Hepatocyte (in vitro differentiated cells): Measurements from ENCODE around the gene DOK6. TPM values are rescaled to one million over a fixed set of nuclear protein-coding genes. Genes with fewer than 3 reads are reported as not detected.

Experiments
- DNase-seq: peaks from one replicate; pipeline ENCODE4 v3.0.0-alpha.2; 2016; ENCODE audit warnings: low spot score
- H2AFZ ChIP-seq: fragments of 200-600 bp; sonication (generic); 2 replicates; pipeline ENCODE4 v1.6.0; 2016; ENCODE audit warnings: antibody characterized with exemption, mild to moderate bottlenecking
- H3K27ac ChIP-seq: fragments of 200-600 bp; sonication (generic); 2 replicates; pipeline ENCODE4 v1.5.1; 2016; ENCODE audit warnings: mild to moderate bottlenecking
- H3K27me3 ChIP-seq: fragments of 200-600 bp; sonication (generic); 2 replicates; pipeline ENCODE4 v1.6.1; 2016
- H3K36me3 ChIP-seq: fragments of 200-600 bp; sonication (generic); replicated peaks from 2 replicates; pipeline ENCODE4 v1.5.1; 2016; ENCODE audit warnings: low read depth; ENCODE audit not compliant: insufficient read depth
- H3K4me1 ChIP-seq: fragments of 200-600 bp; sonication (generic); 2 replicates; pipeline ENCODE4 v1.5.1; 2016; ENCODE audit warnings: mild to moderate bottlenecking, moderate library complexity; ENCODE audit not compliant: insufficient read depth
- H3K4me2 ChIP-seq: fragments of 200-600 bp; sonication (generic); 2 replicates; pipeline ENCODE4 v1.6.0; 2016
- H3K4me3 ChIP-seq: fragments of 200-600 bp; sonication (generic); 2 replicates; pipeline ENCODE4 v1.5.1; 2016; ENCODE audit warnings: mild to moderate bottlenecking
- H3K79me2 ChIP-seq: fragments of 200-600 bp; sonication (generic); 2 replicates; pipeline ENCODE4 v1.6.0; 2017; ENCODE audit warnings: mild to moderate bottlenecking
- H3K9me2 ChIP-seq: fragments of 200-600 bp; sonication (generic); replicated peaks from 2 replicates; pipeline ENCODE4 v1.6.0; 2017; ENCODE audit warnings: mild to moderate bottlenecking; ENCODE audit not compliant: insufficient read depth
- H3K9me3 ChIP-seq: fragments of 200-600 bp; sonication (generic); 2 replicates; pipeline ENCODE4 v1.5.1; 2016; ENCODE audit warnings: low read depth, mild to moderate bottlenecking
- H4K20me1 ChIP-seq: fragments of 200-600 bp; sonication (generic); 2 replicates; pipeline ENCODE4 v1.6.0; 2016; ENCODE audit warnings: mild to moderate bottlenecking; ENCODE audit not compliant: insufficient read depth, poor library complexity, severe bottlenecking
- CTCF ChIP-seq: fragments of 200-600 bp; sonication (generic); IDR thresholded peaks from 2 replicates; pipeline ENCODE4 v1.5.1; 2016; ENCODE audit warnings: antibody characterized with exemption, mild to moderate bottlenecking; ENCODE audit not compliant: poor library complexity
- EZH2 ChIP-seq: fragments of 200-600 bp; sonication (generic); IDR thresholded peaks from 2 replicates; pipeline ENCODE4 v1.6.1; 2016; ENCODE audit warnings: antibody characterized with exemption, mild to moderate bottlenecking, borderline replicate concordance
- EZH2phosphoT487 ChIP-seq: fragments of 200-600 bp; sonication (generic); IDR thresholded peaks from one replicate; pipeline ENCODE4 v1.6.1; 2018; ENCODE audit warnings: antibody characterized with exemption, mild to moderate bottlenecking, low read depth, moderate library complexity; ENCODE audit not compliant: unreplicated experiment, severe bottlenecking
- WGBS: methylation state at CpG from one replicate; pipeline ENCODE4 v1.1.6; 2016; ENCODE audit warnings: low lambda C conversion rate; ENCODE audit errors: missing lambda C conversion rate; 5-methylcytosine and 5-hydroxymethylcytosine counted together
- polyA plus RNA-seq: library from polyadenylated mRNA; unstranded; fragments of >200 nt; fragmentation: Nextera tagmentation; extraction: Ambion mirVana; gene quantifications from 2 replicates; pipeline ENCODE4 v1.2.1, GENCODE V29; 2016
- total RNA-seq: library from RNA; depleted of rRNA; stranded (reverse); fragments of >200 nt; gene quantifications from 2 replicates; pipeline ENCODE4 v1.2.3, GENCODE V29; 2014

DOK6 gene
- total and polyA plus RNA-seq, 2 experiments from 2014 or later, result 2.6 to 4.0 TPM

GRCh38 chr18:69734536-69734935 is 333.8 kb downstream of the DOK6 start:
- Histone ChIP-seq H3K9me2 (no peaks in the 10 kb centered on the region), H3K4me2 (no peak overlapping the region), H3K9me3 (no peaks in the 10 kb centered on the region), H3K4me1 (no peaks in the 10 kb centered on the region), H4K20me1 (no peaks in the 10 kb centered on the region), H3K4me3 (no peak overlapping the region), H3K27ac (no peak overlapping the region), H3K36me3 (no peaks in the 10 kb centered on the region), H3K27me3 (no peaks in the 10 kb centered on the region), H3K79me2 (no peaks in the 10 kb centered on the region), H2AFZ (no peak overlapping the region)
- WGBS, result 95% methylated on average over 2 of the region's 2 CpGs
- no peak for TF ChIP-seq CTCF
- DNase-seq, result no peak

GRCh38 chr18:69736730-69737129 is 336.0 kb downstream of the DOK6 start:
- TF ChIP-seq EZH2phosphoT487 (no peak), CTCF (no peak), EZH2 (no peak)
- H3K27me3 ChIP-seq, result no peaks in the 10 kb centered on the region
- H3K27ac ChIP-seq, result no peak overlapping the region
- WGBS, result 95% methylated on average over 2 of the region's 2 CpGs
- H3K36me3 ChIP-seq, result no peaks in the 10 kb centered on the region
- no peak for DNase-seq
- H3K9me2 ChIP-seq, result no peaks in the 10 kb centered on the region
- H3K4me2 ChIP-seq, result no peak overlapping the region
- no peaks in the 10 kb centered on the region for H3K9me3 ChIP-seq
- H4K20me1 ChIP-seq, result no peaks in the 10 kb centered on the region
- H3K4me3 ChIP-seq, result no peak overlapping the region
- H3K79me2 ChIP-seq, result no peaks in the 10 kb centered on the region
- H2AFZ ChIP-seq, result no peak overlapping the region
- H3K4me1 ChIP-seq, result no peaks in the 10 kb centered on the region

GRCh38 chr18:69737851-69738250 is 337.2 kb downstream of the DOK6 start:
- no peak for TF ChIP-seq EZH2
- TF ChIP-seq EZH2phosphoT487, result no peak
- TF ChIP-seq CTCF, result no peak
- Histone ChIP-seq H3K79me2 (no peaks in the 10 kb centered on the region), H3K27ac (no peak overlapping the region), H3K4me2 (no peak overlapping the region), H4K20me1 (no peaks in the 10 kb centered on the region), H3K4me1 (no peaks in the 10 kb centered on the region), H2AFZ (no peak overlapping the region), H3K36me3 (no peaks in the 10 kb centered on the region), H3K9me3 (no peaks in the 10 kb centered on the region), H3K27me3 (no peaks in the 10 kb centered on the region), H3K9me2 (no peaks in the 10 kb centered on the region), H3K4me3 (no peak overlapping the region)
- 97% methylated on average over 3 of the region's 3 CpGs for WGBS
- DNase-seq, result no peak

GRCh38 chr18:69747388-69747787 is 346.7 kb downstream of the DOK6 start:
- H3K4me2 ChIP-seq, result no peak overlapping the region
- WGBS, result 88% methylated on average over 2 of the region's 2 CpGs
- no peak overlapping the region for H3K27ac ChIP-seq

More at GRCh38 chr18:69747388-69747787, 346.7 kb downstream of the DOK6 start:
- H3K36me3 ChIP-seq, result no peaks in the 10 kb centered on the region
- DNase-seq, result no peak
- no peaks in the 10 kb centered on the region for H3K9me3 ChIP-seq
- no peaks in the 10 kb centered on the region for H4K20me1 ChIP-seq
- no peak overlapping the region for H2AFZ ChIP-seq
- H3K79me2 ChIP-seq, result no peaks in the 10 kb centered on the region
- no peaks in the 10 kb centered on the region for H3K27me3 ChIP-seq
- no peak overlapping the region for H3K4me3 ChIP-seq
- TF ChIP-seq EZH2phosphoT487 (no peak), EZH2 (no peak), CTCF (no peak)
- H3K4me1 ChIP-seq, result no peaks in the 10 kb centered on the region
- no peaks in the 10 kb centered on the region for H3K9me2 ChIP-seq
